Measurements from ENCODE around the gene CPHXL2.

Gene CPHXL2

GRCh38 chr16:75632857-75633256, 44.0 kb downstream of the CPHXL2 start:
- no CpG with 5 or more reads among the region's 8 CpGs for WGBS (ENCODE audit: extremely low coverage, insufficient coverage, insufficient read length)
- Histone ChIP-seq H3K9ac (ENCODE audit: low read length) (no peak overlapping the region), H4K8ac (ENCODE audit: low read depth, low read length) (no peak overlapping the region), H2BK120ac (ENCODE audit: insufficient read depth, low read length, poor library complexity) (no peak overlapping the region), H3K27ac (ENCODE audit: low read depth, low read length) (no peak overlapping the region), H2AK5ac (ENCODE audit: low read length) (no peak overlapping the region), H3K4ac (ENCODE audit: low read depth, low read length) (no peak overlapping the region), H3K4me1 (ENCODE audit: control insufficient read depth in 1 of 2, insufficient read depth in 2 of 2, low read length in 2 of 2) (no peaks in the 10 kb centered on the region), H3K4me2 (ENCODE audit: low read length) (no peak overlapping the region), H3K4me3 (ENCODE audit: low read depth, low read length) (no peak overlapping the region), H4K12ac (ENCODE audit: low read depth, low read length) (no peak overlapping the region), H3K79me1 (ENCODE audit: low read length) (no peaks in the 10 kb centered on the region), H3K14ac (ENCODE audit: low read length) (no peak overlapping the region), H3K36me3 (ENCODE audit: control insufficient read depth in 1 of 2, insufficient read depth in 2 of 2, low read length in 2 of 2) (peaks cover 51 to 78% of the 10 kb centered on the region in 2 experiments), H2BK5ac (ENCODE audit: low read depth, low read length, poor library complexity) (no peak overlapping the region), H3K27me3 (ENCODE audit: insufficient read depth, low read length) (no peaks in the 10 kb centered on the region), H2BK12ac (ENCODE audit: low read length) (no peak overlapping the region), H3K18ac (ENCODE audit: low read length) (no peak overlapping the region), H2AFZ (ENCODE audit: insufficient read depth, low read length, poor library complexity) (no peak overlapping the region), H3K9me3 (ENCODE audit: insufficient read depth, low read depth, low read length) (no peaks in the 10 kb centered on the region), H3K79me2 (ENCODE audit: control insufficient read depth, insufficient read depth, low read length, poor library complexity) (no peaks in the 10 kb centered on the region), H3K23ac (ENCODE audit: low read length) (no peak overlapping the region), H4K91ac (ENCODE audit: low read depth, low read length) (no peak overlapping the region)
- no peak for DNase-seq

- WGBS (ENCODE audit: extremely low coverage, insufficient coverage, insufficient read length) = no CpG with 5 or more reads among the region's 3 CpGs
These were observed 46.8 kb downstream of the CPHXL2 start for GRCh38 chr16:75630052-75630451.

DNA sequence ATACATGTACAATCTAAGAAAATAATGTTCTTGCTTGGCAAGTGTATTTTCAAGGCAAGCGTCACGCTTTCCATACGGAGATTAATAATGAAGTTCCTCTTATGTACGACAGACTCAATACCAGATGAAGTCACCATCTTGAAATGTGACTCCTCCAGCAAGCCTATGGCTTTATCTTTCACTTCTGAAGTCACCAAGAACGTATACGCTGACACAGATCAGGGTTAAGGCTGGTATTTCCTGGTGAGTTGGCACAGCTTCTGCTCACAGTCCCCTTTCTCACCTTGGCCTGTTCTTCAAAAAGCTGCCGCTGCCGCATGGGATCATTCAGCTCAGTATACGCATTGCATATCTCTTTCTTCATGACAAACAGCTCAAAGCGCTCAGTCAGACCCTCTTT, 47.7 kb downstream of the CPHXL2 start:
- H3K27ac ChIP-seq (ENCODE audit: low read depth, low read length) = no peak overlapping the region
- H3K4me2 ChIP-seq (ENCODE audit: low read length) = no peak overlapping the region
- no peaks in the 10 kb centered on the region for H3K79me2 ChIP-seq (ENCODE audit: control insufficient read depth, insufficient read depth, low read length, poor library complexity)
- H2AK5ac ChIP-seq (ENCODE audit: low read length) = no peak overlapping the region
- no peak overlapping the region for H3K9ac ChIP-seq (ENCODE audit: low read length)
- H3K9me3 ChIP-seq (ENCODE audit: insufficient read depth, low read depth, low read length) = no peaks in the 10 kb centered on the region
- no peak overlapping the region for H4K12ac ChIP-seq (ENCODE audit: low read depth, low read length)
- peaks cover 39 to 78% of the 10 kb centered on the region in 2 experiments for H3K36me3 ChIP-seq (ENCODE audit: control insufficient read depth in 1 of 2, insufficient read depth in 2 of 2, low read length in 2 of 2)
- H2BK5ac ChIP-seq (ENCODE audit: low read depth, low read length, poor library complexity) = no peak overlapping the region
- H3K4ac ChIP-seq (ENCODE audit: low read depth, low read length) = no peak overlapping the region
- H3K79me1 ChIP-seq (ENCODE audit: low read length) = no peaks in the 10 kb centered on the region
- no peak overlapping the region for H4K8ac ChIP-seq (ENCODE audit: low read depth, low read length)
- no peak overlapping the region for H2BK120ac ChIP-seq (ENCODE audit: insufficient read depth, low read length, poor library complexity)
- no peak overlapping the region for H3K4me3 ChIP-seq (ENCODE audit: low read depth, low read length)
- DNase-seq = no peak
- H4K91ac ChIP-seq (ENCODE audit: low read depth, low read length) = no peak overlapping the region
- H2BK12ac ChIP-seq (ENCODE audit: low read length) = no peak overlapping the region
- WGBS (ENCODE audit: extremely low coverage, insufficient coverage, insufficient read length) = no CpG with 5 or more reads among the region's 10 CpGs
- no peaks in the 10 kb centered on the region for H3K27me3 ChIP-seq (ENCODE audit: insufficient read depth, low read length)
- H3K18ac ChIP-seq (ENCODE audit: low read length) = no peak overlapping the region
- no peak overlapping the region for H3K23ac ChIP-seq (ENCODE audit: low read length)
- H3K14ac ChIP-seq (ENCODE audit: low read length) = no peak overlapping the region
- H3K4me1 ChIP-seq (ENCODE audit: control insufficient read depth in 1 of 2, insufficient read depth in 2 of 2, low read length in 2 of 2) = no peaks in the 10 kb centered on the region
- H2AFZ ChIP-seq (ENCODE audit: insufficient read depth, low read length, poor library complexity) = no peak overlapping the region

More at GRCh38 chr16:75630052-75630451, 46.8 kb downstream of the CPHXL2 start:
- no peaks in the 10 kb centered on the region for H3K79me2 ChIP-seq (ENCODE audit: control insufficient read depth, insufficient read depth, low read length, poor library complexity)
- no peak overlapping the region for H3K9ac ChIP-seq (ENCODE audit: low read length)
- no peak overlapping the region for H3K14ac ChIP-seq (ENCODE audit: low read length)
- H3K27me3 ChIP-seq (ENCODE audit: insufficient read depth, low read length) = no peaks in the 10 kb centered on the region
- H2AFZ ChIP-seq (ENCODE audit: insufficient read depth, low read length, poor library complexity) = no peak overlapping the region
- H3K4ac ChIP-seq (ENCODE audit: low read depth, low read length) = no peak overlapping the region
- H4K91ac ChIP-seq (ENCODE audit: low read depth, low read length) = no peak overlapping the region
- H2BK120ac ChIP-seq (ENCODE audit: insufficient read depth, low read length, poor library complexity) = no peak overlapping the region
- H3K23ac ChIP-seq (ENCODE audit: low read length) = no peak overlapping the region
- H2BK12ac ChIP-seq (ENCODE audit: low read length) = no peak overlapping the region
- no peak overlapping the region for H3K4me2 ChIP-seq (ENCODE audit: low read length)
- no peak overlapping the region for H3K27ac ChIP-seq (ENCODE audit: low read depth, low read length)
- no peak for DNase-seq
- H2AK5ac ChIP-seq (ENCODE audit: low read length) = no peak overlapping the region
- H3K9me3 ChIP-seq (ENCODE audit: insufficient read depth, low read depth, low read length) = no peaks in the 10 kb centered on the region
- no peak overlapping the region for H4K12ac ChIP-seq (ENCODE audit: low read depth, low read length)
- H3K18ac ChIP-seq (ENCODE audit: low read length) = no peak overlapping the region
- no peaks in the 10 kb centered on the region for H3K79me1 ChIP-seq (ENCODE audit: low read length)
- peaks cover 43 to 83% of the 10 kb centered on the region in 2 experiments for H3K36me3 ChIP-seq (ENCODE audit: control insufficient read depth in 1 of 2, insufficient read depth in 2 of 2, low read length in 2 of 2)
- no peak overlapping the region for H4K8ac ChIP-seq (ENCODE audit: low read depth, low read length)
- H3K4me1 ChIP-seq (ENCODE audit: control insufficient read depth in 1 of 2, insufficient read depth in 2 of 2, low read length in 2 of 2) = no peaks in the 10 kb centered on the region
- no peak overlapping the region for H3K4me3 ChIP-seq (ENCODE audit: low read depth, low read length)
- H2BK5ac ChIP-seq (ENCODE audit: low read depth, low read length, poor library complexity) = no peak overlapping the region

DNA sequence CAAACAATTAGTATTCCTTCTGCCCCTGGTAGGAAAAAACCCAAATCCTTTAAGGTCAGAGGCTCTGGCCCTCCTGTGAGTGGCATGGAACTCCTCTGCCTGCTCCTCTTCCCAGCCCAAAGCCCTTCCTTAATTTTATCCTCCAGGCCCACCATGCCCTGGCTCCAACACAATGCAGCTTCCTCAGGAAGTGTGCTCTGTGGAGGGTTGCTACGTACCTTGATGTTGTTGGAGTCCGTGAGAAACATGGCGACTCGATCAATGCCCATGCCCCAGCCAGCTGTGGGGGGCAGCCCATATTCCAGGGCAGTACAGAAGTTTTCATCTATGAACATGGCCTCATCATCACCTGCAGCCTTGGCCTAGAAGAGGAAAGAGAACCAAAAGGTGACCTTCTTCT, 48.5 kb downstream of the CPHXL2 start:
- Histone ChIP-seq H3K79me2 (ENCODE audit: control insufficient read depth, insufficient read depth, low read length, poor library complexity) (no peaks in the 10 kb centered on the region), H2BK12ac (ENCODE audit: low read length) (no peak overlapping the region), H3K9ac (ENCODE audit: low read length) (no peak overlapping the region), H3K23ac (ENCODE audit: low read length) (no peak overlapping the region), H2BK5ac (ENCODE audit: low read depth, low read length, poor library complexity) (no peak overlapping the region), H4K12ac (ENCODE audit: low read depth, low read length) (no peak overlapping the region), H3K4me1 (ENCODE audit: control insufficient read depth in 1 of 2, insufficient read depth in 2 of 2, low read length in 2 of 2) (no peaks in the 10 kb centered on the region), H3K79me1 (ENCODE audit: low read length) (no peaks in the 10 kb centered on the region), H3K27me3 (ENCODE audit: insufficient read depth, low read length) (no peaks in the 10 kb centered on the region), H3K14ac (ENCODE audit: low read length) (no peak overlapping the region), H3K18ac (ENCODE audit: low read length) (no peak overlapping the region), H2AFZ (ENCODE audit: insufficient read depth, low read length, poor library complexity) (no peak overlapping the region), H2AK5ac (ENCODE audit: low read length) (no peak overlapping the region), H3K9me3 (ENCODE audit: insufficient read depth, low read depth, low read length) (no peaks in the 10 kb centered on the region), H3K4me2 (ENCODE audit: low read length) (no peak overlapping the region), H4K91ac (ENCODE audit: low read depth, low read length) (no peak overlapping the region), H3K27ac (ENCODE audit: low read depth, low read length) (no peak overlapping the region), H3K4ac (ENCODE audit: low read depth, low read length) (no peak overlapping the region), H2BK120ac (ENCODE audit: insufficient read depth, low read length, poor library complexity) (no peak overlapping the region), H3K36me3 (ENCODE audit: control insufficient read depth in 1 of 2, insufficient read depth in 2 of 2, low read length in 2 of 2) (peaks cover 36 to 70% of the 10 kb centered on the region in 2 experiments), H4K8ac (ENCODE audit: low read depth, low read length) (no peak overlapping the region), H3K4me3 (ENCODE audit: low read depth, low read length) (no peak overlapping the region)
- DNase-seq = no peak
- no CpG with 5 or more reads among the region's 4 CpGs for WGBS (ENCODE audit: extremely low coverage, insufficient coverage, insufficient read length)

Measured in trophoblast cell (in vitro differentiated cells and primary cell).